Muscle layer of duodenum (tissue), 2 donors: ENCODE results near the gene CHCHD3.

Source experiments
- H3K27ac ChIP-seq: one replicate; pipeline ENCODE4 v1.7.0; 2013; ENCODE audit warnings: mild to moderate bottlenecking, low read length
- H3K27me3 ChIP-seq: one replicate; pipeline ENCODE4 v1.7.0; 2013; ENCODE audit warnings: low read depth, mild to moderate bottlenecking, control low read depth, low read length
- H3K36me3 ChIP-seq, 2 donors: one replicate each; pipeline ENCODE4 v1.7.0; 2013; ENCODE audit warnings: low read length in 2 of 2, control low read depth in 1 of 2, mild to moderate bottlenecking in 1 of 2; ENCODE audit not compliant: insufficient read depth in 2 of 2, control insufficient read depth in 1 of 2
- H3K4me1 ChIP-seq, 2 donors: one replicate each; pipeline ENCODE4 v1.7.0; 2013; ENCODE audit warnings: low read length in 2 of 2, mild to moderate bottlenecking in 2 of 2, control low read depth in 1 of 2, moderate library complexity in 1 of 2; ENCODE audit not compliant: insufficient read depth in 2 of 2, control insufficient read depth in 1 of 2
- H3K4me3 ChIP-seq, 2 donors: one replicate each; pipeline ENCODE4 v1.7.0; 2013; ENCODE audit warnings: low read length in 2 of 2, low read depth in 1 of 2, mild to moderate bottlenecking in 1 of 2
- H3K9me3 ChIP-seq, 2 donors: one replicate each; pipeline ENCODE4 v1.7.0; 2013; ENCODE audit warnings: low read length in 2 of 2, control low read depth in 1 of 2, mild to moderate bottlenecking in 1 of 2; ENCODE audit not compliant: control insufficient read depth in 1 of 2
- donor health status: healthy.

The CHCHD3 gene

GRCh38 chr7:133023370-133024071 is 58.4 kb downstream of the CHCHD3 start:
- peaks cover 0 to 6% of the 10 kb centered on the region in 2 donors for H3K4me1 ChIP-seq
- no peak overlapping the region for H3K4me3 ChIP-seq
- H3K9me3 ChIP-seq = peaks cover 0 to 3% of the 10 kb centered on the region in 2 donors
- H3K27ac ChIP-seq = no peak overlapping the region
- H3K36me3 ChIP-seq = peaks cover 0 to 4% of the 10 kb centered on the region in 2 donors
- H3K27me3 ChIP-seq = no peaks in the 10 kb centered on the region

GRCh38 chr7:133022661-133023060 is 59.2 kb downstream of the CHCHD3 start:
- Histone ChIP-seq H3K9me3 (peaks cover 0 to 3% of the 10 kb centered on the region in 2 donors), H3K4me3 (no peak overlapping the region), H3K27me3 (no peaks in the 10 kb centered on the region), H3K36me3 (peaks cover 0 to 4% of the 10 kb centered on the region in 2 donors), H3K4me1 (peaks cover 0 to 6% of the 10 kb centered on the region in 2 donors), H3K27ac (no peak overlapping the region)

- peaks cover 0 to 2% of the 10 kb centered on the region in 2 donors for H3K9me3 ChIP-seq
- H3K27me3 ChIP-seq = no peaks in the 10 kb centered on the region
- H3K36me3 ChIP-seq = peaks cover 0 to 4% of the 10 kb centered on the region in 2 donors
- peaks cover 0 to 13% of the 10 kb centered on the region in 2 donors for H3K4me1 ChIP-seq
- no peak overlapping the region for H3K27ac ChIP-seq
- H3K4me3 ChIP-seq = no peak overlapping the region
These were observed 60.7 kb downstream of the CHCHD3 start for GRCh38 chr7:133021196-133021595.

GRCh38 chr7:133020496-133020895 is 61.4 kb downstream of the CHCHD3 start:
- Histone ChIP-seq H3K27me3 (no peaks in the 10 kb centered on the region), H3K9me3 (no peaks in the 10 kb centered on the region), H3K4me3 (no peak overlapping the region), H3K4me1 (peaks cover 0 to 13% of the 10 kb centered on the region in 2 donors), H3K36me3 (peaks cover 0 to 4% of the 10 kb centered on the region in 2 donors), H3K27ac (no peak overlapping the region)

GRCh38 chr7:133019590-133019989 is 62.3 kb downstream of the CHCHD3 start:
- Histone ChIP-seq H3K36me3 (peaks cover 0 to 4% of the 10 kb centered on the region in 2 donors), H3K27me3 (no peaks in the 10 kb centered on the region), H3K4me1 (peaks cover 0 to 13% of the 10 kb centered on the region in 2 donors), H3K27ac (no peak overlapping the region), H3K9me3 (no peaks in the 10 kb centered on the region), H3K4me3 (no peak overlapping the region)

GRCh38 chr7:133016604-133017003 is 65.3 kb downstream of the CHCHD3 start:
- Histone ChIP-seq H3K36me3 (peaks cover 0 to 4% of the 10 kb centered on the region in 2 donors), H3K4me1 (peaks cover 0 to 6% of the 10 kb centered on the region in 2 donors), H3K4me3 (no peak overlapping the region), H3K27ac (no peak overlapping the region), H3K9me3 (no peaks in the 10 kb centered on the region), H3K27me3 (no peaks in the 10 kb centered on the region)

- Histone ChIP-seq H3K36me3 (peaks cover 0 to 4% of the 10 kb centered on the region in 2 donors), H3K27ac (no peak overlapping the region), H3K4me3 (no peak overlapping the region), H3K4me1 (peaks cover 0 to 6% of the 10 kb centered on the region in 2 donors), H3K9me3 (no peaks in the 10 kb centered on the region), H3K27me3 (no peaks in the 10 kb centered on the region)
These were observed 66.0 kb downstream of the CHCHD3 start for GRCh38 chr7:133015888-133016287.

- H3K27me3 ChIP-seq = no peaks in the 10 kb centered on the region
- H3K36me3 ChIP-seq = no peaks in the 10 kb centered on the region
- no peak overlapping the region for H3K4me3 ChIP-seq
- no peak overlapping the region for H3K27ac ChIP-seq
- no peaks in the 10 kb centered on the region for H3K9me3 ChIP-seq
- H3K4me1 ChIP-seq = peaks cover 0 to 3% of the 10 kb centered on the region in 2 donors
These were observed 70.1 kb downstream of the CHCHD3 start for GRCh38 chr7:133011746-133012145.

- Histone ChIP-seq H3K36me3 (no peaks in the 10 kb centered on the region), H3K4me1 (no peaks in the 10 kb centered on the region), H3K27me3 (no peaks in the 10 kb centered on the region), H3K27ac (no peak overlapping the region), H3K4me3 (no peak overlapping the region), H3K9me3 (no peaks in the 10 kb centered on the region)
These were observed 72.3 kb downstream of the CHCHD3 start for GRCh38 chr7:133009426-133010252.

GRCh38 chr7:133007961-133008360 is 73.9 kb downstream of the CHCHD3 start:
- no peak overlapping the region for H3K27ac ChIP-seq
- peaks cover 0 to 1% of the 10 kb centered on the region in 2 donors for H3K4me1 ChIP-seq
- no peaks in the 10 kb centered on the region for H3K27me3 ChIP-seq
- no peaks in the 10 kb centered on the region for H3K9me3 ChIP-seq
- no peak overlapping the region for H3K4me3 ChIP-seq
- H3K36me3 ChIP-seq = no peaks in the 10 kb centered on the region

- H3K9me3 ChIP-seq = no peaks in the 10 kb centered on the region
- peaks cover 0 to 6% of the 10 kb centered on the region in 2 donors for H3K4me1 ChIP-seq
- no peak overlapping the region for H3K27ac ChIP-seq
- no peak overlapping the region for H3K4me3 ChIP-seq
- H3K36me3 ChIP-seq = no peaks in the 10 kb centered on the region
- H3K27me3 ChIP-seq = no peaks in the 10 kb centered on the region
These were observed 78.6 kb downstream of the CHCHD3 start for GRCh38 chr7:133003052-133003910.
